ENCODE measurements around the gene PCTP.

The PCTP gene

GRCh38 chr17:55818451-55819375 lies 67.9 kb downstream of the PCTP start:
- no peak overlapping the region for H3K4me3 ChIP-seq (ENCODE audit: low read depth, low read length)
- no peak for DNase-seq (ENCODE audit: low read depth, low spot score)
- no peak for TF ChIP-seq CTCF (IDR thresholded peaks at IDR 0.05; ENCODE audit: insufficient read depth, low read length, missing control alignments)
- POLR2A ChIA-PET, result no interaction called here
- CTCF ChIA-PET, result no interaction called here

GRCh38 chr17:55820675-55821074 lies 69.8 kb downstream of the PCTP start:
- POLR2A ChIA-PET, result no interaction called here
- CTCF ChIA-PET, result no interaction called here
- no peak overlapping the region for H3K4me3 ChIP-seq (ENCODE audit: low read depth, low read length)
- DNase-seq (ENCODE audit: low read depth, low spot score), result no peak
- no peak for TF ChIP-seq CTCF (IDR thresholded peaks at IDR 0.05; ENCODE audit: insufficient read depth, low read length, missing control alignments)

GRCh38 chr17:55822028-55822427 lies 71.2 kb downstream of the PCTP start:
- POLR2A ChIA-PET, result no interaction called here
- no peak for DNase-seq (ENCODE audit: low read depth, low spot score)
- TF ChIP-seq CTCF (IDR thresholded peaks at IDR 0.05; ENCODE audit: insufficient read depth, low read length, missing control alignments), result no peak
- H3K4me3 ChIP-seq (ENCODE audit: low read depth, low read length), result no peak overlapping the region
- CTCF ChIA-PET, result no interaction called here

DNA sequence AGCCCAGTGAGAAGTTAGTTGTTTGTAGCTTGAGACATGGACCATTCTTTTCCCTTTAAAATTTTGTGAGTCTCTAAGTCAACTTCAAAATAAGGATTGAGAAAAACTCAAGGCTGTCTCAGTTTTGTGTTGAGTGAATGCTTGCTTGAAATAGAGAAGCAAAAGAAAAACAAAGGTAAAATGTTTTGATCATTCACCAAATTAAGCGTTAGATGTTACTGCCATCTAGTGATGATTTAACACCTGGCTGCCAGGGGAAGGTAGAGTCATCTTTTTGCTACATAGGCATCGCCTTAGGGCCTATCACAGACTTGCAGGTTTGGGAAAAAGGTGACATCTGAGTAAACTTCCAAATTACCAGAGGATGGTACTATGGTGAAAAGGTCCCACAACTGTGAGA lies 74.4 kb downstream of the PCTP start:
- POLR2A ChIA-PET, result no interaction called here
- DNase-seq (ENCODE audit: low read depth, low spot score), result no peak
- no peak for TF ChIP-seq CTCF (IDR thresholded peaks at IDR 0.05; ENCODE audit: insufficient read depth, low read length, missing control alignments)
- CTCF ChIA-PET, result interaction anchor here (1.4 kb wide), 1 partner anchor 20 kb away, joined by 3 read pairs; no protein-coding TSS in a partner anchor
- no peak overlapping the region for H3K4me3 ChIP-seq (ENCODE audit: low read depth, low read length)
